ENCODE results near the gene CLEC10A. TPM values are rescaled to one million over a fixed set of nuclear protein-coding genes. Genes with fewer than 3 reads are reported as not detected.
A peak's percentile ranks its signal among the peaks of the same experiment; 100 is the strongest.

CLEC10A gene
- total RNA-seq, 1 donor from 2014 or later = 2.8 TPM

DNA sequence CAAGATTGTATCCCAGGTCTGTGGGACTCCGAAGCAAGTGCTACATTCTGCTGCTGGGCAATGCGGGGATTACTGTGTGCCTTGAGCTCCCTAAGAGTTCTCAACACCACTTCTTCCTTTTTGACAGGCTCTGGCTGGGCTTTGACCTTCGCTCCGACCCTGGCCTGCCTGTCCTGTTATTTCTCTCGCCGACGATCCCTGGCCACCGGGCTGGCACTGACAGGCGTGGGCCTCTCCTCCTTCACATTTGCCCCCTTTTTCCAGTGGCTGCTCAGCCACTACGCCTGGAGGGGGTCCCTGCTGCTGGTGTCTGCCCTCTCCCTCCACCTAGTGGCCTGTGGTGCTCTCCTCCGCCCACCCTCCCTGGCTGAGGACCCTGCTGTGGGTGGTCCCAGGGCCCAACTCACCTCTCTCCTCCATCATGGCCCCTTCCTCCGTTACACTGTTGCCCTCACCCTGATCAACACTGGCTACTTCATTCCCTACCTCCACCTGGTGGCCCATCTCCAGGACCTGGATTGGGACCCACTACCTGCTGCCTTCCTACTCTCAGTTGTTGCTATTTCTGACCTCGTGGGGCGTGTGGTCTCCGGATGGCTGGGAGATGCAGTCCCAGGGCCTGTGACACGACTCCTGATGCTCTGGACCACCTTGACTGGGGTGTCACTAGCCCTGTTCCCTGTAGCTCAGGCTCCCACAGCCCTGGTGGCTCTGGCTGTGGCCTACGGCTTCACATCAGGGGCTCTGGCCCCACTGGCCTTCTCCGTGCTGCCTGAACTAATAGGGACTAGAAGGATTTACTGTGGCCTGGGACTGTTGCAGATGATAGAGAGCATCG, 41.8 kb downstream of the CLEC10A start:
- no peak for DNase-seq

DNA sequence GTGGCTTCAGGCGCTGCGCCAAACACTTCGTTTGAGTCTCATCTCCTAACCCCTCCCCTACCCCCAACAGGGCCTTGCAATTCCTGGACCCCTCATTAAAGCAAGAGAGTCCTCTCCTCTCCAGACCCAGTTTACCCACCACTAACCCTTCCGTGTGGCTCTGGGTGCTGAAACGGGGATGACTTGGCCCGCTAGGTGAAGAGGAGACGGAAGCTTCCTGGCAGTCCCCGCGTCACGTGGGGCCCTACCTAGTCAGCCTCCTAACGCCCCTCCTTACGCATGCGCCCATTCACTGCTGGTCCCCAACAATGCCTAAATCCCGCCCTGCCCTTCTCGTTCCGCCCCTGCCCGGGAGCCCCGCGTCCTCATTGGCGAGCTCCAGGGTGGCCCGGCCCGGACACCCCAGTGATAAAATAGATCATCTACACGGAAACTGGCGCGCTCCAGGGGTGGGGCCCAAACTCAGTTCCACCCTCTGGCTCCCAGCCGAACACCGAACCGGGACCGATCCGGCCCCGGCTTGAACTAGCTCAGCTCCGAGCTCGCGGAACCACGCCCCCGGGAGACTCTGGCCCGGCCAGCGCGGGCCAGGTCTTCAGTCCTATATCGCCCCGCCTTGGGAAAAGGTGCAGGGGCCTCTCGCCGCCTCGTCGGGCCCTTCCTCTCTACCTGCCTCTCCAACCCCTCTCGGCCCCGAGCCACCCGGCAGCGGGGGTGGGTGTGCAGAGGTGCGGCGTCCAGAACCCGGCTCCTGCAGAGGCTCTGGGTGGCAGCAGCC, 44.3 kb downstream of the CLEC10A start, which contains the start of gene SLC16A13:
SLC16A13 (plus strand) TSS at position 425 of the 778 bp plus-strand sequence. CDS start 368 bp downstream, outside the sequence.
- peak; percentile 96 for DNase-seq

DNA sequence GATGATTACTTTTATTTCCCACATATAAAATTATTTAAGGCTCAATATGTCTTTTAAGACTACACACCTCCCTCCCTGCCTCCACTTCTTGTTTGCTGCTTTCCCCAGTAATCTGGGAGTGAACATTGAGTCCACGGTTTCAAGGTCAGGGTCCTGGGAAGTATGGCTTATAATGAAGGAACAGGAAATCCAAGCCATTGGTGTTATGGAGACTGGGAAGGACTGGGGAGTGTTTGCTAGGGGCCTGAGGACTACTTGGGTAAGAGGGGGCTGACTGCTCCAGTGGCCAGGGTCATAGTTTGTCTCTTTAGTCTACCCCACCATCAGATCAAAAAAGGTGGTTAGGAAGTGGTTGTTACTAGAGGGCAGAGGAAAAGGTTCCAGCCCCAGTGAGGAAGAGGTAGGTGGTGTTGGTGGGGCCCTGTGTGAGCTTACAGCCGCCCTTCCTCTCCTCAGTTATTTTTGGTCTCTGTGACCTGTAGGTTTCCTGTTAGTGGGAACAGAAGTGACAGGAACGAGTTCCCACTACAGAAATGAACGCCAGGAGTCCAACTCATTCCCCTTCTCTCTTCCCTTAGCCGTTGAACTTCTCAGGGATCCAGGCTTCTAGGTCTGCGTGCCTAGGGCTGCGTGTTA, 45.0 kb downstream of the CLEC10A start:
- no peak for DNase-seq

DNA sequence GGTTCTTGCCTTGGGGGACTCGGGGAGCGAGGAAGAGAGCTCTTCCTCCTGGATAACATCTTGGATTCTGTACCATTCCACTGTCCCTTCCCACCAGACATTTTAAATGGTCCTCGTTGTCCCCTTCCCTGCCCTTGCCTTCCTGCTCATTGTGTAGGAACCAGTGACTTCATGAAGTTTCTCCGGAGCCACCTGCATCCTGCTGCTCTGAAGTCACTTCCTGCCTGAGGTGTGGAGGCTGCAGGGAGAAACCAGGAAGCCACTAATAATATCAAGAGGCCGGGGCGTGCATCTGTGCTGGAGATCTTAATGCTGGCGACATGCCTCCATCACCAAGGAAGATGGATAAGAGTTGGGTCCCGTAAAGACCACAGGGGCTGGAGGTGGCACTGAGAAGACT, 50.4 kb downstream of the CLEC10A start:
- DNase-seq = no peak

DNA sequence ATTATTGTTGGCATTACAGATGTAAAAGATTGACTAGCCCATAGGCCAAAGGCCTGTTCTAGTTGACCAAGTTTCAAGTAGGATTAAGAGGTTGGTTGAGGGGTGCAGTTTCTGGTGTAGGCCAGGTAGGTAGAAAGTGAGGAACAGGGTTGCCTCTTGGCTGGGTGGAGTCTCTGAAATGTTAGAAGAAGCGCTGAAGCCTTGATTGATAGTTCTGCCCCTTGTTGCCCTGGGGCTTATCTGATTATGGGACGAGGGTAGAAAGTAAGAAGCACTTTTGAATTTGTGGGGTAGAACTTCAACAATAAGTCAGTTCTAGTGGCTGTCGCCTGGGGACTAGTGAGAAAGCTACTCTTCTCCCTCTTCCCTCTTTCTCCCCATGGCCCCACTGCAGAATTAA, 51.0 kb downstream of the CLEC10A start:
- no peak for DNase-seq

DNA sequence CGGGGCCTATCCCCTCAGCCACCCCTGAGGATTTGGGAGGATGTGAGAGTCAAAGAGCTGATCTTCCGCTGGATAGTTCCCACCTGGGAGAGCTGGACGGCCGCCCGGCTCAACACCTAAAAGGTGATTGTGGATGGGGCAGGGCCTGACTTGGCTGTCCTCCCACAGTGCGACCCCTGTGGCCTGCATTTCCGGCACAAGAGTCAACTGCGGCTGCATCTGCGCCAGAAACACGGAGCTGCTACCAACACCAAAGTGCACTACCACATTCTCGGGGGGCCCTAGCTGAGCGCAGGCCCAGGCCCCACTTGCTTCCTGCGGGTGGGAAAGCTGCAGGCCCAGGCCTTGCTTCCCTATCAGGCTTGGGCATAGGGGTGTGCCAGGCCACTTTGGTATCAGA, 52.7 kb downstream of the CLEC10A start:
- DNase-seq = no peak

DNA sequence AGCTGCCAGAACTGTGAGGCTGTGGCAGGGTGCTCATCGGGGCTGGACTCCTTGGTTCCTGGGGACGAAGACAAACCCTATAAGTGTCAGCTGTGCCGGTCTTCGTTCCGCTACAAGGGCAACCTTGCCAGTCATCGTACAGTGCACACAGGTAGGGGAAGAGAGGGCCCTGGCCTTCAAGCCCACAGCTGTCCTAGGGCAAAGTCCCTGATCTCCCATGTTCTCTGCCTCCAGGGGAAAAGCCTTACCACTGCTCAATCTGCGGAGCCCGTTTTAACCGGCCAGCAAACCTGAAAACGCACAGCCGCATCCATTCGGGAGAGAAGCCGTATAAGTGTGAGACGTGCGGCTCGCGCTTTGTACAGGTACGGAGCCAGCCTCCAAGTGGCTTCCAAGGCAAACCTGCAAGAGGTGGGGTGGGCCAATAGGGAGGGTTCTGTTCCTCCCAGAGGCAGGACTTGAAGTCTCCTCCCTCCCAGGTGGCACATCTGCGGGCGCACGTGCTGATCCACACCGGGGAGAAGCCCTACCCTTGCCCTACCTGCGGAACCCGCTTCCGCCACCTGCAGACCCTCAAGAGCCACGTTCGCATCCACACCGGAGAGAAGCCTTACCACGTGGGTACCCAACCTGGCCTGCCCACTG, 53.5 kb downstream of the CLEC10A start:
- no peak for DNase-seq

DNA sequence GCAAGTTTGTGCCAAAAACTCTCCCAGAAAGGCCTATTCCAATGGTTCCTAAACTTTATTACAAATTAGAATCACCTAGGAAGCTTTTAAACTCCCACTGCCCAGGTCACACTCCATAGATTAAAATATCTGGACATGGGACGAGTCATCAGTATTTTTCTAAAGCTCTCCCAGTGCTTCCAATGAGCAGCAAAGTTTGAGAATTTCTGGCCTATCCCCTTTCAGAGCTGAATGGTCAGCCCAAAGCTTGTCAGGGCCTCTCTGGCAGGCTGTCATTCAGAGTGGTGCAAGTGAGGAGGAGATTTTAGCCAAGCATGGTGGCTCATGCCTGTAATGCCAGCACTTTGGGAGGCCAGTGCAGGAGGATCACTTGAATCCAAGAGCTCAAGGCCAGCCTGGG, 54.8 kb downstream of the CLEC10A start:
- DNase-seq = no peak

Small RNA genes within 50 kb of the gene (small RNA-seq; reads per million reads assigned to genes)
- gene AC120057.1 (ENCODE audit: low replicate concordance) = not detected

Other genes starting within 250 kb of the CLEC10A start
- not detected for gene TEKT1, start 248.5 kb downstream of the CLEC10A start, total RNA-seq
- gene ALOX12, start 84.2 kb downstream of the CLEC10A start, total RNA-seq = 12.2 TPM
- gene RNASEK, start 67.6 kb downstream of the CLEC10A start, total RNA-seq = 41.0 TPM
- 14.9 TPM for gene BCL6B, start 57.2 kb downstream of the CLEC10A start, total RNA-seq
- 1.3 TPM for gene SLC16A13, start 44.2 kb downstream of the CLEC10A start, total RNA-seq
- not detected for gene SLC16A11, start 36.2 kb downstream of the CLEC10A start, total RNA-seq
- not detected for gene ASGR2, start 34.6 kb upstream of the CLEC10A start, total RNA-seq
- 0.21 TPM for gene ASGR1, start 99.1 kb upstream of the CLEC10A start, total RNA-seq
- gene DLG4, start 139.6 kb upstream of the CLEC10A start, total RNA-seq = 11.1 TPM
- 260 TPM for gene ACADVL, start 139.7 kb upstream of the CLEC10A start, total RNA-seq
- 53.7 TPM for gene DVL2, start 154.3 kb upstream of the CLEC10A start, total RNA-seq
- gene PHF23, start 159.2 kb upstream of the CLEC10A start, total RNA-seq = 22.3 TPM
- gene GABARAP, start 162.2 kb upstream of the CLEC10A start, total RNA-seq = 283 TPM
- 63.6 TPM for gene CTDNEP1, start 171.5 kb upstream of the CLEC10A start, total RNA-seq
- 43.2 TPM for gene ELP5, start 172.0 kb upstream of the CLEC10A start, total RNA-seq
- 22.2 TPM for gene CLDN7, start 182.2 kb upstream of the CLEC10A start, total RNA-seq
- 75.2 TPM for gene SLC2A4, start 201.5 kb upstream of the CLEC10A start, total RNA-seq
- 0.51 TPM for gene YBX2, start 214.4 kb upstream of the CLEC10A start, total RNA-seq
- 212 TPM for gene EIF5A, start 227.4 kb upstream of the CLEC10A start, total RNA-seq
- 35.3 TPM for gene GPS2, start 235.1 kb upstream of the CLEC10A start, total RNA-seq
- gene NEURL4, start 249.1 kb upstream of the CLEC10A start, total RNA-seq = 22.5 TPM